ENCODE data around the gene CNTN1.

- TF ChIP-seq, protein P1, sequence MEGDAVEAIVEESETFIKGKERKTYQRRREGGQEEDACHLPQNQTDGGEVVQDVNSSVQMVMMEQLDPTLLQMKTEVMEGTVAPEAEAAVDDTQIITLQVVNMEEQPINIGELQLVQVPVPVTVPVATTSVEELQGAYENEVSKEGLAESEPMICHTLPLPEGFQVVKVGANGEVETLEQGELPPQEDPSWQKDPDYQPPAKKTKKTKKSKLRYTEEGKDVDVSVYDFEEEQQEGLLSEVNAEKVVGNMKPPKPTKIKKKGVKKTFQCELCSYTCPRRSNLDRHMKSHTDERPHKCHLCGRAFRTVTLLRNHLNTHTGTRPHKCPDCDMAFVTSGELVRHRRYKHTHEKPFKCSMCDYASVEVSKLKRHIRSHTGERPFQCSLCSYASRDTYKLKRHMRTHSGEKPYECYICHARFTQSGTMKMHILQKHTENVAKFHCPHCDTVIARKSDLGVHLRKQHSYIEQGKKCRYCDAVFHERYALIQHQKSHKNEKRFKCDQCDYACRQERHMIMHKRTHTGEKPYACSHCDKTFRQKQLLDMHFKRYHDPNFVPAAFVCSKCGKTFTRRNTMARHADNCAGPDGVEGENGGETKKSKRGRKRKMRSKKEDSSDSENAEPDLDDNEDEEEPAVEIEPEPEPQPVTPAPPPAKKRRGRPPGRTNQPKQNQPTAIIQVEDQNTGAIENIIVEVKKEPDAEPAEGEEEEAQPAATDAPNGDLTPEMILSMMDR (IDR thresholded peaks at IDR 0.05; ENCODE audit: poor library complexity), result no peak
- TF ChIP-seq EZH2 (IDR thresholded peaks at IDR 0.05; ENCODE audit: borderline replicate concordance), result no peak
These were observed 408.3 kb downstream of the CNTN1 start for GRCh38 chr12:41100572-41100971.

Measured in hepatocyte (in vitro differentiated cells).